B cell (primary cell): ENCODE measurements around the gene SLC25A39.

Experiments used
- CTCF ChIP-seq: fragments of 200-600 bp; IDR thresholded peaks from one replicate; pipeline ENCODE4 v1.8.0; 2022; ENCODE audit warnings: antibody characterized with exemption, mild to moderate bottlenecking
- EZH2 ChIP-seq: IDR thresholded peaks from 2 replicates; pipeline ENCODE4 v1.6.1; 2012; ENCODE audit warnings: borderline replicate concordance, low read depth, mild to moderate bottlenecking, moderate library complexity, low read length; ENCODE audit not compliant: insufficient read depth, poor library complexity, severe bottlenecking

- TF ChIP-seq CTCF, result no peak
- TF ChIP-seq EZH2, result no peak
Observed at GRCh38 chr17:44287651-44288050, 37.0 kb downstream of the SLC25A39 start.
